Osteoblast (primary cell): ENCODE data around the gene SCPEP1. TPM values are rescaled to one million over a fixed set of nuclear protein-coding genes. Genes with fewer than 3 reads are reported as not detected.

Source experiments
- DNase-seq: peaks from one replicate; pipeline ENCODE4 v3.0.0; 2011; ENCODE audit warnings: low spot score, mixed read lengths; ENCODE audit not compliant: insufficient read length; ENCODE audit errors: missing footprints
- H2AFZ ChIP-seq: 2 replicates; pipeline ENCODE4 v1.6.0; 2011; ENCODE audit warnings: mild to moderate bottlenecking, low read length
- H3K27ac ChIP-seq: 2 replicates; pipeline ENCODE4 v1.5.1; 2011; ENCODE audit warnings: mild to moderate bottlenecking, low read depth, low read length, moderate library complexity
- H3K27me3 ChIP-seq: 2 replicates; pipeline ENCODE4 v1.6.0; 2012; ENCODE audit warnings: mild to moderate bottlenecking, control low read depth, inconsistent platforms, low read length, moderate library complexity; ENCODE audit not compliant: insufficient read depth
- H3K36me3 ChIP-seq: 2 replicates; pipeline ENCODE4 v1.5.1; 2011; ENCODE audit warnings: mild to moderate bottlenecking, low read length, control low read depth, moderate library complexity; ENCODE audit not compliant: insufficient read depth
- H3K4me1 ChIP-seq: 2 replicates; pipeline ENCODE4 v1.5.1; 2011; ENCODE audit warnings: mild to moderate bottlenecking, low read length, control low read depth, moderate library complexity; ENCODE audit not compliant: insufficient read depth
- H3K4me2 ChIP-seq: 2 replicates; pipeline ENCODE4 v1.6.0; 2011; ENCODE audit warnings: mild to moderate bottlenecking, low read length; ENCODE audit not compliant: insufficient read depth
- H3K4me3 ChIP-seq: fragments of 200-600 bp; sonication (generic); 3 replicates; pipeline ENCODE4 v1.5.1; 2012; ENCODE audit warnings: mild to moderate bottlenecking, low read length, inconsistent platforms; ENCODE audit not compliant: insufficient read depth
- H3K79me2 ChIP-seq: 2 replicates; pipeline ENCODE4 v1.6.0; 2012; ENCODE audit warnings: mild to moderate bottlenecking, low read length, control low read depth, inconsistent platforms; ENCODE audit not compliant: insufficient read depth
- H3K9me3 ChIP-seq: 2 replicates; pipeline ENCODE4 v1.5.1; 2011; ENCODE audit warnings: low read depth, low read length, control low read depth
- H4K20me1 ChIP-seq: 2 replicates; pipeline ENCODE4 v1.6.0; 2012; ENCODE audit warnings: mild to moderate bottlenecking, low read length, control low read depth; ENCODE audit not compliant: insufficient read depth
- CTCF ChIP-seq: IDR thresholded peaks from 2 replicates; pipeline ENCODE4 v1.5.1; 2011; ENCODE audit warnings: mild to moderate bottlenecking, low read depth, low read length, moderate library complexity; ENCODE audit errors: extremely low read depth
- total RNA-seq: library from RNA; depleted of rRNA; stranded (reverse); fragments of >200 nt; gene quantifications from 2 replicates; pipeline ENCODE4 v1.2.3, GENCODE V29; 2012

Gene SCPEP1
- total RNA-seq, 1 donor = 73.8 TPM

DNA sequence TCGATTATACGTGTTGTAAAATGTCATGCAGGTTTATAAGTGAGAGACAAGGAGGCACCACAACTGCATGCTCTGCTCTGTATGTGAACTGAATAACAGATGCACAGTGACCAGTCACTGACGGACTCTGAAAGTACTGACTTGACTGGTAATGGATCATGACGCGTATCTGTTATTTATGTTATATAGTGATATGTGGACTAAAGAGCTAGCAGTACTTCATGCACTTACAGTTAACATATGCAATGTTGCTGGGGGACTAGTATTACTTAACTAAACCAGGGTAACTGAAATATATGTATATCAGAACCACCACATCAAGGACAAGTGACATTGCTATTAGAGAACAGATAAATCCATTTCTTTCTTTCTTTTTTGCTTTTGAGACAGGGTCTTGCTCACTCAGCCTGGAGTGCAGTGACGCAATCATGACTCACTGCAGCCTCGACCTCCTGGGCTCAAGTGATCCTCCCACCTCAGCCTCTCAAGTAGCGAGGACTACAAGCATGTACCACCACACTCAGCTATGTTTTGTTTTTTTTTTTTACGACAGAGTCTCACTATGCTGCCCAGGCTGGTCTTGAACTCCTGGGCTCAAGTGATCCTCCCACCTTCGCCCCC is 34.3 kb upstream of the SCPEP1 start:
- peak; percentile 66 for DNase-seq
- H3K27me3 ChIP-seq = no peaks in the 10 kb centered on the region

DNA sequence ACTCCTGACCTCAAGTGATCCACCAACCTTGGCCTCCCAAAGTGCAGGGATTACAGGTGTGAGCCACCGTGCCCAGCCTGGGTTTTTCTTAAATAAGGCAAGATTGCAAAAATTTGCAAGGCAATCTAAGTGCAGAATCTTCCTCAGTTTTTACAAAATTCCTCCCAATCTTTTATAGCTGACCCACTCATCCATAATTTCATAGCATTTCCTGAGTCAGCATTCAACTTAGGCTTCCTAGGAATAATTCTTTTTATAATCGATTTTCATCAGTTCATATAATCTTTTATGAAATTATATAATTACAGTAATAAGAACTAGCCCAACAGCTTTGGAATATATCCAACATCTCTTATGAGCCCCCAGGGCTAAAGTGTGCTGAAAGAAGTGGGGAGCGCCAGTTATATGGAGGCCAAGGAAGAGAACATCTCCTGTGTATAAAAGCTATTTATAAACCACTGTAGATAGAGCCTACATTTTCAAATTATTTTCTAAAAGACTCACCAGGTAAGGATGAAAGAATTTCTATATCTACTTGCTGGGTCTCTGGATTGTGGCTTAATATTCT is 31.9 kb upstream of the SCPEP1 start:
- H3K4me3 ChIP-seq = no peak overlapping the region
- H3K9me3 ChIP-seq = no peaks in the 10 kb centered on the region
- no peak overlapping the region for H2AFZ ChIP-seq
- no peaks in the 10 kb centered on the region for H3K27me3 ChIP-seq
- H4K20me1 ChIP-seq = no peaks in the 10 kb centered on the region
- H3K36me3 ChIP-seq = peaks cover 38% of the 10 kb centered on the region
- no peak for DNase-seq
- no peak for TF ChIP-seq CTCF
- no peaks in the 10 kb centered on the region for H3K4me1 ChIP-seq
- no peak overlapping the region for H3K4me2 ChIP-seq
- no peak overlapping the region for H3K27ac ChIP-seq
- no peaks in the 10 kb centered on the region for H3K79me2 ChIP-seq

More for the DNA sequence above, 34.3 kb upstream of the SCPEP1 start:
- no peak for TF ChIP-seq CTCF
- no peaks in the 10 kb centered on the region for H3K4me1 ChIP-seq
- no peak overlapping the region for H3K4me3 ChIP-seq
- no peaks in the 10 kb centered on the region for H4K20me1 ChIP-seq
- H2AFZ ChIP-seq = no peak overlapping the region
- H3K36me3 ChIP-seq = peaks cover 37% of the 10 kb centered on the region
- no peak overlapping the region for H3K27ac ChIP-seq
- no peaks in the 10 kb centered on the region for H3K79me2 ChIP-seq
- no peaks in the 10 kb centered on the region for H3K9me3 ChIP-seq
- H3K4me2 ChIP-seq = no peak overlapping the region

DNA sequence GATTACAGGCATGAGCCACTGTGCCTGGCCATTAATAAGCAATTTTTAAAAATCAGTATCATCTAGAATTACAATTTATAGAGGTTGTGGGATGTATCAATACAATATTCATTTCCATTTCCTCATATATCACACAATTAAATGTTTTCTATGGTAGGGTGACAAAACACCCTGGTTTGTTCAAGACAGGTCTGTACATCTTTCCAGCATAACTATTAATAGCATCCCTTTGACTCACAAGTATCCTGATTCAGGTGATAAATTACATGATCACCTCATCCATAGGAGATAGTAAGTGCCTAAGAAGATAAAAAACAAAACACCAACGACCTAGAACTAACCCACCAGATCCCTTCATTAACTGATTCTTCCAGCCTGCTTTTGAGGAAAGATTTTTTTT is 30.2 kb upstream of the SCPEP1 start:
- TF ChIP-seq CTCF = no peak

DNA sequence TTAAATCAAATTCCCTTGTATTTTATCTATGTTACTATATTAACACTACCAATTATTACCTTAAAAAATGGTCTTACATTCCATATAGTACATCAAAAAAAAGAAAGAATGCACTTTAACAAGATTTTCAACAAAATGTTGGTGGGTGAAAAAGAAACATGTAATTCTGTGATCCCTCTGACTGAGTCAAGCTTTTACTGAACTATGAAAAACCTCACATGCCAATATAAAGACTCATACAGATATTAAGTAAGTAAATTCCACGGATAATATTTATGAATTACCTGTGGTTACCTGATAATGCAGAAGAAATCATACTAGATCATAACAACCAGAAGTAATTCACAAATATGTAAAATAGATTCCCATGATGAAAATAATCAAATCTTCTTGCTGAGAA is 29.4 kb upstream of the SCPEP1 start:
- Histone ChIP-seq H3K27me3 (no peaks in the 10 kb centered on the region), H3K36me3 (peaks cover 28% of the 10 kb centered on the region), H3K27ac (no peak overlapping the region), H2AFZ (no peak overlapping the region), H4K20me1 (no peaks in the 10 kb centered on the region), H3K4me3 (no peak overlapping the region), H3K79me2 (peaks cover 19% of the 10 kb centered on the region), H3K4me1 (no peaks in the 10 kb centered on the region), H3K9me3 (no peaks in the 10 kb centered on the region), H3K4me2 (no peak overlapping the region)
- no peak for DNase-seq
- TF ChIP-seq CTCF = no peak

More for the DNA sequence above, 30.2 kb upstream of the SCPEP1 start:
- Histone ChIP-seq H3K9me3 (no peaks in the 10 kb centered on the region), H2AFZ (no peak overlapping the region), H3K36me3 (peaks cover 31% of the 10 kb centered on the region), H3K27ac (no peak overlapping the region), H3K4me1 (no peaks in the 10 kb centered on the region), H3K4me2 (no peak overlapping the region), H3K27me3 (no peaks in the 10 kb centered on the region), H3K79me2 (peaks cover 14% of the 10 kb centered on the region), H4K20me1 (no peaks in the 10 kb centered on the region), H3K4me3 (no peak overlapping the region)
- no peak for DNase-seq
